Stimulated activated naive CD8-positive, alpha-beta T cell treated with anti-CD3 and anti-CD28 coated beads, Interleukin-15, amount 100 ng/mL, for 72 hours (primary cell): ENCODE measurements around the gene KCNJ5.

Source experiments
- ATAC-seq: fragments of 150-1000 bp; cut with Tn5 transposase; 2 replicates; pipeline ENCODE4 v1.10.0; 2021; ENCODE audit warnings: mild to moderate bottlenecking, moderate library complexity
- DNase-seq, 2 donors: peaks; one replicate each; pipeline ENCODE4 v3.0.0; 2021 to 2022
- H3K27ac Mint-ChIP-seq, 2 donors: one replicate each; pipeline ENCODE4 v1.8.0; 2022; ENCODE audit warnings: mild to moderate bottlenecking in 2 of 2, mixed read lengths in 2 of 2, moderate library complexity in 2 of 2
- H3K27me3 Mint-ChIP-seq: one replicate; pipeline ENCODE4 v1.8.0; 2022; ENCODE audit warnings: mixed read lengths
- H3K4me1 Mint-ChIP-seq: one replicate; pipeline ENCODE4 v1.8.0; 2022; ENCODE audit warnings: mild to moderate bottlenecking, mixed read lengths
- H3K4me3 Mint-ChIP-seq, 2 donors: one replicate each; pipeline ENCODE4 v1.8.0; 2022; ENCODE audit warnings: mild to moderate bottlenecking in 2 of 2, mixed read lengths in 2 of 2, moderate library complexity in 1 of 2
- H3K9me3 Mint-ChIP-seq, 2 donors: one replicate each; pipeline ENCODE4 v1.8.0; 2022; ENCODE audit warnings: mixed read lengths in 2 of 2

KCNJ5 gene

DNA sequence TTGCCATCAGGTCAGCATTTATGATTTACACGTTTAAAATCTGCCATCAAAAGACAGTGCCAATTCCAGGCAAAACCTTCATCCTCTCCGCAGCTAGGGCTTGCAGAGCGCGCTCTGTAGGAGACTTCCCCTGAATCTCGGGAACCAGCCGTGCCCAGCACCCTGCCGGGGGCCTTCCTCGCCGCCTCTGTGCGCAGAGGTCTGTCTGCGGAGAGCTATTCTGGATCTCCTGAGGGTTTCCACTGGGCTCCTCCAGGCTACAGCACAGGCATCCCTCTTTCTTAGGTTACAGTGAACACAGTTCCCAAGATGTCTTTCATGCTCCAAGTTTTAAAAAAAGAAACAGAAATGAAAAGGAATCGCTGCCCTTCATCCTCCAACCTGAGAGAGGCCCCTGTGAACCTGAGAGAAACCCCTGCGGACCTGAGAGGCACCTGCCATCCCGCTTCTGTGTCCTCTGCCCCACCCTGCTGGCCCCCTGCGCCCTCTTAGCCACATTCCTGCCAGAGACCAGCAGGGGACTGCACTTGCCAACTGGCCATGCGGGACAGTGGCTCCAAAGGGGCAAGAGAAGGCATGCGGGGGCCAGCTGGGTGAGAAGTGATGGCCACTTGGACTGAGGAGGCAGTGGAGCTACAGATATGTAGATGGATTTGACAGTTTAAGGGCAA, 35.4 kb downstream of the KCNJ5 start:
- no peaks in the 10 kb centered on the region for H3K27me3 Mint-ChIP-seq
- ATAC-seq = no peak
- H3K27ac Mint-ChIP-seq = no peak overlapping the region
- no peak overlapping the region for H3K4me3 Mint-ChIP-seq
- H3K4me1 Mint-ChIP-seq = peaks cover 27% of the 10 kb centered on the region
- no peak for DNase-seq
- H3K9me3 Mint-ChIP-seq = no peaks in the 10 kb centered on the region

DNA sequence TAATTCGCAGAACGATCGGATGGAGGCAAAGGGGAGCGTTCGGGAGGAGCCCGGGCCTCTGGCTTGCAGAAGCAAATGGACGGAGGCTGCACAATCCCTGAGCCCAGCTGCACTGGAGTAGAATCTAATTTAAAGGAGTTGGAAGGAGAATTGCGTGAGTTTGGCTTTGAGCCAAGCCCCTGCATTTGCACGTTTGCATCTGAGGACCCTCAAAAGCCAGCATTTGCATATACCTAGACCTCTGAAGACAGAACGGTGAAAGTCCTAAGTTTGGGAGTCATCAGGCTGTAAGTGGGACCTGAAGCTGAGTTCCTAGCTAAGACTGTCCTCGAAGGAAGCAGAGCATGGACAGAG, 35.9 kb downstream of the KCNJ5 start:
- Mint-ChIP-seq H3K4me1 (peaks cover 22% of the 10 kb centered on the region), H3K27ac (no peak overlapping the region), H3K27me3 (no peaks in the 10 kb centered on the region), H3K9me3 (no peaks in the 10 kb centered on the region), H3K4me3 (no peak overlapping the region)
- ATAC-seq (no peak), DNase-seq (no peak)

DNA sequence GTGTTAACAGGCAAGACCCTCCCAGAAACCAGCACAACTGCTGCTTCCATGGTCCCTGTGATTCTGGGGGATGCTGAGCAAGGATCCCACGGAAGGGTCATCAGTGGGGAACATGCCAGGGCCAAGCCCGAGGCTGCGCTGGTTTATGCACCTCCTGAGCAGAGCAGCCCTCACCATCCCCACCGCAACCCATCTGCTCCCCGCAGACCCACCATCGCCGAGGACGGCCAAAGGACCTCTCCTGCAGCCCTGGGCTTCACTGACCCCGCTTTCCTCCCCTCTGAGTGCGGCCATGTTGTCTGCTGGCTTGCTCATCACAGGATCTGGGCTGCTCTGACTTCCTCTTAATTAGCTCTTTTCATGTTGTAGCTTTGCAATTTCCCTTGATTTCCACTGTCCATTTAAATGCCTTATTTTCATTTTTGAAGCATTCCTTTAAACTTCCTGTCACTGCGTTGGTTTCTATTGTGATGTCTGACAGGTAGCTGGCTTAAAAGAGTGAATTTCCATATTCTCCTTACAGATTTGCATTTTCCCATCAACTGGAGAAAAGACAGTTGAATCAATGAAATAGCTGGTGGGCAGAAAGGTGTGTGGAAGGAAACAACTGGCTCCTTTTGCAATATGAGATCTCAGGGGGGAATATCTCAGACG, 36.7 kb downstream of the KCNJ5 start:
- Mint-ChIP-seq H3K4me1 (peaks cover 22% of the 10 kb centered on the region), H3K9me3 (no peaks in the 10 kb centered on the region), H3K27ac (no peak overlapping the region), H3K4me3 (no peak overlapping the region), H3K27me3 (no peaks in the 10 kb centered on the region)
- ATAC-seq = no peak
- DNase-seq = no peak

DNA sequence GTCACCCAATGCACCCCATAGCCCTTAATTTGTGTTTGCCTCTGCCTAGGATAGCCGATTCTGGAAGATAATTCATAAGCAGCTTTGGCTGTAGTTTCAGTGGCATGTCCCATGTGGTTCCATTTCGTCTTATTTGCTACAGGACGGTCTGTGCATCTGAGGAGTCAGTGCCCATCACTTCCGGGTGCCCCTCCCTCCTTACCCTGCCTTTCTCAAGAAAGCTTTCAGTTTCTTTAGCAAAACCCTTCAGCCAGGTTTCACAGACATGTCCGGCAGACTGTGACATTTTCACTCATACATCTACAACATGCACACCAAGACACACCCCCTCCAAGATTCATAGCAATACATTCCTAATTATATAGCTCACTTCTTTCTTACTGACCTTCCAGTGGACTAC, 37.2 kb downstream of the KCNJ5 start:
- H3K4me1 Mint-ChIP-seq = peaks cover 22% of the 10 kb centered on the region
- no peaks in the 10 kb centered on the region for H3K9me3 Mint-ChIP-seq
- H3K27ac Mint-ChIP-seq = no peak overlapping the region
- H3K4me3 Mint-ChIP-seq = no peak overlapping the region
- DNase-seq (no peak), ATAC-seq (peak; percentile 44)
- H3K27me3 Mint-ChIP-seq = no peaks in the 10 kb centered on the region

DNA sequence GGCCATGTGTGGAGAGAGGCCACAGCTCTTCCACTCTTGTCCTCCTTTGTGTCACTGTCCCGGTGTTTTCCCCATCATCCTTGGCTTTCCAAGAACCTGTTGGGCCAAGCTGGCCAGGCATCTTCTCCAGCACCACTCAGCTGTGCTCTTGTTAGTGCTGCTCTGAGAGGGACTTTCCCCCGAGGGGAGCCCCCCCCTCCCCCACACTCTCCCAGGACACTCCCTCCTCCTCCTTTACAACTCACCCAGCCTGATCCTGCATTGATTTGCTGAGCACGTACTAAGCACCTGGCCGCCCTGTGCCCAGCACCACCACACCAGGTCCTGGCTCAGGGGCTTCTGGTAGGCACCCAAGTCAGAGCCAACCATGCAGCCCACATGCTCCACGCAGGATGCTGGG, 38.3 kb downstream of the KCNJ5 start:
- H3K4me3 Mint-ChIP-seq = peak overlapping the region in 1 of 2 donors; percentile 27
- H3K27ac Mint-ChIP-seq = peak overlapping the region; percentile 10 to 41
- ATAC-seq (peak; percentile 16), DNase-seq (no peak)
- H3K9me3 Mint-ChIP-seq = no peaks in the 10 kb centered on the region
- no peaks in the 10 kb centered on the region for H3K27me3 Mint-ChIP-seq
- peaks cover 22% of the 10 kb centered on the region for H3K4me1 Mint-ChIP-seq

DNA sequence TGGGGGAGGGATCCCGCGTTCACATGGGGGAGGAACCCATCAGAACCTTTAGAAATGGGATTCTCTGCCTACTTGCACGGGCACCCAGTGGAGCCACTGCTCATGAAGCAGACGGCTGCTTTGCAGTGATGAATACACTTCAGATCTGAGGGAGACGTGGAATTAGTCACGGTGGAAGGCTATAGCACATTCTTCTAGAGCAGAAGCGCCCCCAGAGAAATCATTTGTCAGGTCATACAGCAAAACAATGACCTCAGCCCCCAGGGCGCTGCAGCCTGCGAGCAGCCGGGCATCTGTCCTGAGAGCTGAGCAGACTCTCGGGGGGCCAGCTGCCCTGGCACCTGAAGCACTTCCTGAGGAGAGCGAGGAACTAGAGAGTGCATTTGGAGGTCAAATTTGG, 38.8 kb downstream of the KCNJ5 start:
- H3K4me1 Mint-ChIP-seq = peaks cover 22% of the 10 kb centered on the region
- ATAC-seq (no peak), DNase-seq (no peak)
- no peak overlapping the region for H3K4me3 Mint-ChIP-seq
- no peaks in the 10 kb centered on the region for H3K27me3 Mint-ChIP-seq
- no peak overlapping the region for H3K27ac Mint-ChIP-seq
- no peaks in the 10 kb centered on the region for H3K9me3 Mint-ChIP-seq

DNA sequence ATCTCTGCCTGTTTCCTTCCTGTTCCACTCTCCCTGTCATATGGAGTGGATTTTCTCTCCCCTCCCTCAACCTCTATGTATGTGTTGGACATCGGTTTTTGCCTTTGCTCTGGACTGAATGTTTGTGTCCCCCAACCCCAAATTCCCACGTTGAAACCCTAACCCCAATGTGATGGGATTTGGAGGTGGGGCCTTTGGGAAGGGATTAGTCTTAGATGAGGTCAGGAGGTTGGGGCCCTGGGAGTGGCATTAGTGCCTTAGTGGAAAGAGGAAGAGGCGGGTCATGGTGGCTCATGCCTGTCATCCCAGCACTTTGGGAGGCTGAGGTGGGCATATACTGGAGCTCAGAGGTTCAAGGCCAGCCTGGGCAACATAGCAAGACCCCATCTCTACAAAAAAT, 39.9 kb downstream of the KCNJ5 start:
- ATAC-seq (no peak), DNase-seq (no peak)
- peaks cover 22% of the 10 kb centered on the region for H3K4me1 Mint-ChIP-seq
- no peak overlapping the region for H3K27ac Mint-ChIP-seq
- no peaks in the 10 kb centered on the region for H3K27me3 Mint-ChIP-seq
- H3K9me3 Mint-ChIP-seq = no peaks in the 10 kb centered on the region
- no peak overlapping the region for H3K4me3 Mint-ChIP-seq

DNA sequence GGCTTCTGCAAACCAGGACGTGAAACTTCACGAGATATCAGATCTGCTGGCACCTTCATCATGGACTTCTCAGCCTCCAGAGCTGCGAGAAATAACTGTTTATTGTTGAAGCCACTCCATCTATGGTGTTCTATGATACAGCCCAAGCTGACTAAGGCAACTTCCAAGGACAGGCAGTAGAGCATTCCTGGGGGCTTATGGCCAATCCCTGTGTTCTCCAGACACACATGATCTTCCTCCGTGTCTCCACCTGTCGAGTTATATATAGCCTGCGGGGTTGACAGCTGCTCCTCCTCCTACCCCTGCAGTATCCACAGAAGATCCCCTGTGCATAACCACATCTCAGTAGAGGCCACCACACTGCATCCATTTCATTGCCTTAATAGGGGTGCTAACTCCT, 40.5 kb downstream of the KCNJ5 start:
- DNase-seq (no peak), ATAC-seq (no peak)
- peaks cover 22% of the 10 kb centered on the region for H3K4me1 Mint-ChIP-seq
- H3K9me3 Mint-ChIP-seq = no peaks in the 10 kb centered on the region
- no peak overlapping the region for H3K27ac Mint-ChIP-seq
- H3K4me3 Mint-ChIP-seq = no peak overlapping the region
- no peaks in the 10 kb centered on the region for H3K27me3 Mint-ChIP-seq

DNA sequence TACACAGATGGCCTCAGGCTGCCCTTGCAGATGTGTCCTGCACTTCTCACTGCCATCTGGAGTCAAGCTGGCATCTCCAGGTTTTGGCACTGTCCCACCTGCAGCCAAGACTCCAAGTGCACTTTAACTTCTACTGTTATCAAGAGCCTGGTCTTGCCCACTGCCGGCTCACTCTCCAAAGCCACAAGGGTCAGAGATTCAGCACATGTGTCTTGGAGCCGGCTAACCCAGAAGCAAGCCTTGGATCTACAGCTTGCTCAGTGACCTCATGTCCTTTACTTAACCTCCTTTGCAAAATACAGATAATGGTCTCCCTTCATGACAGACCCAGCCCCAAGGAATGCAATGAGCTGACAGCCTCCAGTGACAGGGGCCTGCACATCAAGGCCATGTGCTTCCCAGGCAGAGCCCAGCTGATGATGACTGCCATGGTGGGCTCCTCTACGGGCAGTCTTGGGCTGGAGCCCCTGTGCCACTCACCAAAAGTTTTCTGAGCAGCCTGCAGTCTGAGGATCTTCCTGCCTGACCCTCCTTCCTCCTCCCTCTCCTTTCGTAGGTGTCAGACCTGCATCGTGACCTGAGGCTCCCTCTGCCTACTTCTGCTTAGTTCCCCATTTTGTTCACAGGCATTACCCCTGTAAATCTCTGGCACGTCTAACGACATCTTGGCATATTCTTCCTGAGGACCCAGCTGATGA, 42.5 kb downstream of the KCNJ5 start:
- Mint-ChIP-seq H3K27ac (no peak overlapping the region), H3K9me3 (no peaks in the 10 kb centered on the region), H3K4me1 (peaks cover 12% of the 10 kb centered on the region), H3K4me3 (no peak overlapping the region), H3K27me3 (no peaks in the 10 kb centered on the region)
- ATAC-seq (no peak), DNase-seq (no peak)

DNA sequence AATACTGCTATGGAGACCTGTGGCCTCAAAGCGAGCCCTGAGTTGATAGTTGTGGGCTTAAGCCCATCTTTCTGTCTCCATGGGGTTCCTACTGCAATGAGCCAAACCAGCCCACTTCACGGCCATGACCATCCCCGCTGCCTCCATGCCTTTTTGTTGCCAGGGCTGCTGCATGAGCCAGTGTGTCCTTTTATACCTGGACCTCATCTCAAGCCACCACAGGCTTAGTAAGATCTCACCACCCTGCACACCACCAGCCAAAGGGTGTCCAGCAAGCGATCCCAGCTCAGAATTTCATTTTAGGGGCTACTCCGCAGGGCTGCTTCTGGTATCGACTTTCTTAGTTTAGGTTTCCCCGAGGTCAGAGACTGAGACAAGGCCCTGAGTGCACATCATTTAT, 43.2 kb downstream of the KCNJ5 start:
- no peak overlapping the region for H3K4me3 Mint-ChIP-seq
- no peaks in the 10 kb centered on the region for H3K27me3 Mint-ChIP-seq
- DNase-seq = no peak
- peaks cover 5% of the 10 kb centered on the region for H3K4me1 Mint-ChIP-seq
- H3K9me3 Mint-ChIP-seq = no peaks in the 10 kb centered on the region
- no peak overlapping the region for H3K27ac Mint-ChIP-seq
- no peak for ATAC-seq

DNA sequence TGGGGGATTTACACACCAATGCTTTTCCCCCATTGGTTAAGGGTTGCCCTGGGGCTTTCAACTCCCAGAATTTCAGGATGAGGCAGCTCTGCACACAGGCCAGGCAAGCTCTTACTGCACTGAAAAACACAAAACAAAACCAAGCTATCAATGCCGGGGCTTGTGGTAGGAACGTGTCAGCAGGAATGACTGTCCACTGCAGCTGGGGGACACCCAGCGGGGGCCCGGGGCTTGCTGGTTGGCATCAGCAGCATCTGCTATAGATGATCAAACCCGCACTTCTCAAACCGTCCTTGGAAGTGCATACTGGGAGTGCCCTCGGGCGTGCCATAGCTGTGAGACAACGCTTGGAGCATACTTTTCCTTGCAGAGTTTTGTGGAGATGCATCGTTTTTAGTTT, 43.8 kb downstream of the KCNJ5 start:
- ATAC-seq = no peak
- no peaks in the 10 kb centered on the region for H3K9me3 Mint-ChIP-seq
- H3K27me3 Mint-ChIP-seq = no peaks in the 10 kb centered on the region
- no peaks in the 10 kb centered on the region for H3K4me1 Mint-ChIP-seq
- H3K27ac Mint-ChIP-seq = no peak overlapping the region
- DNase-seq = no peak
- H3K4me3 Mint-ChIP-seq = no peak overlapping the region

DNA sequence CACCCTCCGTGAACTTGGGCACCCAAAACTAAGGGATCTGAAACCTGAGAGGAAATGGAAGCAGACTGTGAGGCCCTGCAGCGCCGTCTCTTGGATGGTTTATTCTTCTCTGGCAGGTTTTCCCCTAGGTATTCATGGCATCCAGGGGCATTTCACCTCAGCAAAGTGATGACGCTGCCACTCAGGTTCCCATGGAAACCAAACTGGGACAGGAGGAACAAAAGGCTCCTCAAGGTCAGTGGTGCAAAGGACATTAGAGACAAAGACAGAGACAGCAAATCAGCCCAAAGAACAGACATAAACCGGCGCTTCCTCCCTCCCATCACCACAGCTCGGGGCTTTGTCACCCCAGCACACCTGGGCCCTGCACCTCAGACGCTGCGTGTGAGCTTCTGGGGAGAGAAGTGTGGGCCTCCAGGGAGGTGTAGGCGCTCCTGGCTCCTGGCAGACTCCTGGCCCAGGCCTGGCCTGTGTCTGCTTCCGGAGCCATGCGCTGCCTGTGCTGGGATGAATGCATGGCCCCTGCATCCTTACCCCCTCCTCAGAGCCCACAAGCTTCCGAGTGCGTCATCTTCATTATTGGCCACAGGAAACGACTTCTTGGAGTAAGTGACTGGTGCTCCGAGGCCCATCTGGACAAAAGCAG, 45.6 kb downstream of the KCNJ5 start:
- ATAC-seq = no peak
- H3K4me1 Mint-ChIP-seq = no peaks in the 10 kb centered on the region
- H3K9me3 Mint-ChIP-seq = no peaks in the 10 kb centered on the region
- no peaks in the 10 kb centered on the region for H3K27me3 Mint-ChIP-seq
- DNase-seq = no peak
- H3K27ac Mint-ChIP-seq = no peak overlapping the region
- no peak overlapping the region for H3K4me3 Mint-ChIP-seq

DNA sequence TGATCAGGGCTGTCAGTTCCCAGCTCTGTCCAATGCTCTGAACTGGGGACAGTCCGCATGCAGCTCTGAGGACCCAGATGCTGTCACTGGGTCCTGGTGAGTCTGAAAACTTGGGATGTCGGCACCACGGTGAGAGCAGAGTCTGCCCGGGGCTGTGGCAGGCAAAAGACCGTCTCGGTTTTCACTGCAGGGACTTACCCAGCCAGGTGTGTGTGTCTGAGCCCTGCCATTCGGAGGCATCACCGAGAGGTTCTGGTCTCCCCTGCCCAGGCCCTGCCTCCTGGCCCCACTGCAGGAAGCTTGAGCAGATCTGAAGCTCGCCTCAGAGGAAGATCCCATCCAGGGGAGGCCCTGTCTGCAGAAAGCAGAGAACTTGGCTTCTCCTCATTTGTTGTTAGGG, 46.3 kb downstream of the KCNJ5 start:
- ATAC-seq (no peak), DNase-seq (no peak)
- Mint-ChIP-seq H3K4me1 (no peaks in the 10 kb centered on the region), H3K27me3 (no peaks in the 10 kb centered on the region), H3K4me3 (no peak overlapping the region), H3K27ac (no peak overlapping the region), H3K9me3 (no peaks in the 10 kb centered on the region)

DNA sequence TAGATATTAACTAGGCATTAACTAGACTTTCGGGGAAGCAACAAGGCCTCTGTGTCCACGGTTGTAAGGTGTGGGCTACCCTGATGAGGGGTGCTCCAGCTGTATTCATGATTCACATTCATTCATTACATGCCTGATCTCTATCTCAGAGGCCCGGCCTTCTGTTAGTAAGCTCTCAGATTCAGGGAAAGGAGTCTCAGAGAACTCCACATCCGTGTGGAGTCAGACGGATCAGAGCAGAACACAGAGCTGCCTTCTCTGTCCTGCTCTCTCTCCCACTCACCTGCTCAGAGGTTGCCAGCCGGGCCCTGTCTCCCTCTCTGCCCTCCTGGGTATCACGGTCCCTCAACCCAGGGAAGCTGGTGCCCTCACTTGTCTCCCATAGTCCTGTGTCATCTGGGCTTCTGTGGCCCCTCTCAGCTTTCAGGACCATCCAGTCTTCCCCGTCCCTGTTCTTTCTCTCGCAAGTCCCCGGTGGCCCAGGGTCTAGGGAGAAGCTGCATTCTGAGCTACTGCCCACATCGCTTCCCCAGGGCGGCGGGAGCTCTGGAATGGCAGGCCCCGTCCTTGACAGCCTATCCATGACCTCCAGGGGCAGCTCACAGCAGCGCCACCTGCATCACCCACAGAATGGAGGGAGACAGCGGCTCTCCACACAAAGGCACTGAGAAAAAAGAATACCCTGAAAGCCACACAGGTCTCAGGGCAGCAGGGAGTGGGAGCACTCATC, 47.2 kb downstream of the KCNJ5 start:
- H3K4me1 Mint-ChIP-seq = no peaks in the 10 kb centered on the region
- no peak overlapping the region for H3K27ac Mint-ChIP-seq
- no peaks in the 10 kb centered on the region for H3K27me3 Mint-ChIP-seq
- no peak for DNase-seq
- no peak for ATAC-seq
- H3K4me3 Mint-ChIP-seq = no peak overlapping the region
- no peaks in the 10 kb centered on the region for H3K9me3 Mint-ChIP-seq

DNA sequence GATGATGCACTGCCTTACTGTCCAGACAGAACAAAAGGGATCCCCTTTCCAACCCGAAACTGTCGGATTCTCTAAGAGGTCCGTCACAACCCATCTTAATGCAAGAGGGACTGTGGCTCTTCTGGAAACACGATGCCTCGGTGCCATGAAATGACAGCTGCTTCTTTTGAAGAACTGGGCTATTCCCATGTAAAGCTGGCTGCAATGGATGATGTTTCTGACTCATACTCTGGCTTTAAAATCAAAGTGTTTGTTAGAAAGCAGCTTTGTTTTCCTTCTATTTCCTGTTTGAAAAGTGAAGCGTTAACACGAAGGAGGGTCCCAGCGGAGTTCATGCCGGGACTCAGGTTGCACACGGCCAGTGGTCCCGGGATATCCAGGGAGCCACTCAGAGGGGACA, 48.4 kb downstream of the KCNJ5 start:
- DNase-seq (no peak), ATAC-seq (no peak)
- Mint-ChIP-seq H3K27ac (no peak overlapping the region), H3K27me3 (peaks cover 3% of the 10 kb centered on the region), H3K9me3 (no peaks in the 10 kb centered on the region), H3K4me3 (no peak overlapping the region), H3K4me1 (no peaks in the 10 kb centered on the region)

DNA sequence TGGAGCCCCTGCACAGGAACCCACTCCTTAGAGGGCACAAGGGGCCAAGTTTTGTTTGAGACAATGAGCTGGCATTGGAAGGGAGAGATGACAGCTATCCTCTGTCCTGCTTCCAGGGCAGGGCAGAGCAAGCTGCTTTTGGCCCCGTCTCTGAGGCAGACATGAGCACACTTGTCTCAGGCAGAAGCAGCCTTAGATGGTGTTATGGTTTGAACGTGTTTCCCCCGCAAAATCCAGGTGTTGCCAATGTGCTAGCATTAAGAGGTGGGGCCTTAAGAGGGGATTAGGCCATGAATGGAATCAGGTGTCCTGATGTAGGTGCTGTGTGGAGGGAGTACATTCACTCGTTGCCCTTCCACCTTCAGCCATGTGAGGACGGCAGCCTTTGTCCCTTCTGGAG, 49.0 kb downstream of the KCNJ5 start:
- peak overlapping the region in 1 of 2 donors; percentile 12 for H3K27ac Mint-ChIP-seq
- H3K4me3 Mint-ChIP-seq = no peak overlapping the region
- ATAC-seq = no peak
- H3K9me3 Mint-ChIP-seq = no peaks in the 10 kb centered on the region
- H3K4me1 Mint-ChIP-seq = no peaks in the 10 kb centered on the region
- peaks cover 9% of the 10 kb centered on the region for H3K27me3 Mint-ChIP-seq
- no peak for DNase-seq
